ENCODE data around the gene CCDC158. TPM values are rescaled to one million over a fixed set of nuclear protein-coding genes. Genes with fewer than 3 reads are reported as not detected.

Gene CCDC158
- total and polyA plus RNA-seq, 2 donors from 2014 or later: 0.24 to 1.0 TPM

DNA sequence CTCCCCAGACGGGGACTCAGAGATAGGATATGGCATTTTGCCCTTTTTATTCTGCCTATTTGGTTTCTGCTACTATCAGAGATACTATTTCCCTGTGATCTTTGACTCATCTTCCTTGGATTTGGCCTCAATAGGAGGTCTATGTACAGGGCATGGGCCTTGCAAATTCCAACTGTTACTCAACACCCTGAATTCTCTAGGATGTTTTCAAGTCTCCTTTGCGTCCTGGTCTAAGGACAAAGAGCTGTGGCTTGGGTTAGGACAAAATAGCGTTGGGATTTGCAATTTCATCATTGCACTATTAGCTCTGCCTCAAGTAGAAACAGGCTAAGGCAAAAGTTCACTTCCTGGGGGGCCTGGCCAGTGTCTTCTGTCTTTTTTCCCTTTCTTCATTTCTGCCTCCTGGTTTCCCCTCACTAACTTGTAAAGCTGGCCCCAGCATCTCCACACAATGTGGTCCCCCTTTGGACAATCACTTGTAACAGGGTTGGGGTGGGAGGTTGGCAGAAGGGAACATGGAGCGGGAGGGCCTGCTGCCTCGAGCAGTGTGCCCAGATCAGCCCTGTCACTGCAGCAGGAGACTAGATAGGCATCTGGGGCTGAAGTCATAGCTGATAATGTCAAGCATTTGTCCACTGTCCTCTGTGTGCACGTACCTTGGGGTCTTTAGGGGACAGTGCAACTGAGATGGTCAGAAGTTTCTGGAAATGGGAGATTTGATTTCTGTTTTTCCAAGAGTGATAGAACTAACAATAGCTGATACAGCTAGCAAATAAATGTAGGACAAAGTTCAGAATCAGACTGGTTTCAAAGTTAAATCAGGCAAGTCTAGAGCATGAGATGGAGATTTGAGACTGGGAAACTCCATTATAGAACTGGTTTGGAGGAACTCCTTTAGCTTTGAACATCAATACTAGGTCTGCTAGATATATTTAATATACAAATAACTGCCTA lies 140.2 kb downstream of the CCDC158 start:
- Histone ChIP-seq H3K36me3 (ENCODE audit: control insufficient read depth in 2 of 3, insufficient read depth in 3 of 3, low read length in 3 of 3) (no peaks in the 10 kb centered on the region), H3K9ac (ENCODE audit: low read length in 3 of 3) (no peak overlapping the region), H3K9me3 (ENCODE audit: control insufficient read depth in 2 of 3, insufficient read depth in 1 of 3, low read length in 3 of 3) (no peaks in the 10 kb centered on the region), H3K4me3 (ENCODE audit: low read length in 3 of 3) (no peak overlapping the region), H3K27me3 (ENCODE audit: control insufficient read depth, insufficient read depth, low read length) (no peaks in the 10 kb centered on the region), H3K4me1 (ENCODE audit: control insufficient read depth in 2 of 3, insufficient read depth in 2 of 3, low read depth in 1 of 3, low read length in 3 of 3) (no peaks in the 10 kb centered on the region), H3K27ac (ENCODE audit: low read depth in 2 of 2, low read length in 2 of 2) (no peak overlapping the region)
- intact Hi-C loops (cut with DNase I): no loop called here
- no peak for FAIRE-seq
- TF ChIP-seq, protein P1, sequence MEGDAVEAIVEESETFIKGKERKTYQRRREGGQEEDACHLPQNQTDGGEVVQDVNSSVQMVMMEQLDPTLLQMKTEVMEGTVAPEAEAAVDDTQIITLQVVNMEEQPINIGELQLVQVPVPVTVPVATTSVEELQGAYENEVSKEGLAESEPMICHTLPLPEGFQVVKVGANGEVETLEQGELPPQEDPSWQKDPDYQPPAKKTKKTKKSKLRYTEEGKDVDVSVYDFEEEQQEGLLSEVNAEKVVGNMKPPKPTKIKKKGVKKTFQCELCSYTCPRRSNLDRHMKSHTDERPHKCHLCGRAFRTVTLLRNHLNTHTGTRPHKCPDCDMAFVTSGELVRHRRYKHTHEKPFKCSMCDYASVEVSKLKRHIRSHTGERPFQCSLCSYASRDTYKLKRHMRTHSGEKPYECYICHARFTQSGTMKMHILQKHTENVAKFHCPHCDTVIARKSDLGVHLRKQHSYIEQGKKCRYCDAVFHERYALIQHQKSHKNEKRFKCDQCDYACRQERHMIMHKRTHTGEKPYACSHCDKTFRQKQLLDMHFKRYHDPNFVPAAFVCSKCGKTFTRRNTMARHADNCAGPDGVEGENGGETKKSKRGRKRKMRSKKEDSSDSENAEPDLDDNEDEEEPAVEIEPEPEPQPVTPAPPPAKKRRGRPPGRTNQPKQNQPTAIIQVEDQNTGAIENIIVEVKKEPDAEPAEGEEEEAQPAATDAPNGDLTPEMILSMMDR (IDR thresholded peaks at IDR 0.05; ENCODE audit: borderline replicate concordance, extremely low read depth, insufficient read depth): no peak
- DNase-seq: no peak

DNA sequence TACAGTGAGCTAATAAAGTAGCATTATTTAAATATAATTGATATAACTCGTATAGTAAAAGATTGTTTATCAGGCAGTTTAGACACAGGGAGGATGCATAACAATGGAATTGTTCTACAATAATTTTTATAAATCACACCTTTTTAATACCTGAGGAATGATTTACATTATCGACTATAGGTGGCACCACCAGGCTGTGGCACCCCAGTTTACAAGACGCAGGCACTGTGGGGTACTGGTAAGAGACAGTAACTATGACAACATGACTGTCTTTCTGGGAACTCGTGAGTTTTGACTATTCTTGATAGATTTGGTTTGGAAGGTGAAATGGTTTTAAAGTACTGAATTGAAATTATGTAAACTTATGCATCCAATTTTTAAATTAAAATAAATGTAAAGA lies 141.5 kb downstream of the CCDC158 start:
- Histone ChIP-seq H3K27me3 (ENCODE audit: control insufficient read depth, insufficient read depth, low read length) (no peaks in the 10 kb centered on the region), H3K36me3 (ENCODE audit: control insufficient read depth in 2 of 3, insufficient read depth in 3 of 3, low read length in 3 of 3) (no peaks in the 10 kb centered on the region), H3K4me3 (ENCODE audit: low read length in 3 of 3) (no peak overlapping the region), H3K4me1 (ENCODE audit: control insufficient read depth in 2 of 3, insufficient read depth in 2 of 3, low read depth in 1 of 3, low read length in 3 of 3) (no peaks in the 10 kb centered on the region), H3K9me3 (ENCODE audit: control insufficient read depth in 2 of 3, insufficient read depth in 1 of 3, low read length in 3 of 3) (no peaks in the 10 kb centered on the region), H3K9ac (ENCODE audit: low read length in 3 of 3) (no peak overlapping the region), H3K27ac (ENCODE audit: low read depth in 2 of 2, low read length in 2 of 2) (no peak overlapping the region)
- FAIRE-seq (no peak), DNase-seq (no peak)
- TF ChIP-seq, protein P1 (IDR thresholded peaks at IDR 0.05; ENCODE audit: borderline replicate concordance, extremely low read depth, insufficient read depth): no peak
- intact Hi-C loops (cut with DNase I): no loop called here

DNA sequence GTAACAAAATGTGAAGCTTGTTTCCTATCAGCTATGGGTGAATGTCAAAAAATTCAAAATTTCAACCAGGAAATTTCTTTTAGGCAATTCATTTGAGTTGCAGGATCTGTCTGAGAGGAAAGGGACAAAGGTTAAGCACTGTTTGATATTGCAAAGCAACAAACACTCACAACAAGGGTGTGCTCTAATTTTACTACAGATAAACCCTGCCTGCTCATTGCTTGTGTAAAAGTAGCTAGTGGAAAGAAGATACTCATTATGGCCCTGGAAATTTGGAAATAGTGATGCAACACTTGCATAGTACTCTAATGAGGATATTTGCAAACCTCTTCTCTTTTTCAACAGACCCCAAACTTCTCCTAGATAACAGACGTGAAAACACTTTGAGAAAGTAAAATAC lies 142.4 kb downstream of the CCDC158 start:
- Histone ChIP-seq H3K36me3 (ENCODE audit: control insufficient read depth in 2 of 3, insufficient read depth in 3 of 3, low read length in 3 of 3) (no peaks in the 10 kb centered on the region), H3K27ac (ENCODE audit: low read depth in 2 of 2, low read length in 2 of 2) (no peak overlapping the region), H3K9me3 (ENCODE audit: control insufficient read depth in 2 of 3, insufficient read depth in 1 of 3, low read length in 3 of 3) (no peaks in the 10 kb centered on the region), H3K27me3 (ENCODE audit: control insufficient read depth, insufficient read depth, low read length) (no peaks in the 10 kb centered on the region), H3K4me3 (ENCODE audit: low read length in 3 of 3) (no peak overlapping the region), H3K4me1 (ENCODE audit: control insufficient read depth in 2 of 3, insufficient read depth in 2 of 3, low read depth in 1 of 3, low read length in 3 of 3) (no peaks in the 10 kb centered on the region), H3K9ac (ENCODE audit: low read length in 3 of 3) (no peak overlapping the region)
- FAIRE-seq (no peak), DNase-seq (no peak)
- intact Hi-C loops (cut with DNase I): no loop called here
- TF ChIP-seq, protein P1 (IDR thresholded peaks at IDR 0.05; ENCODE audit: borderline replicate concordance, extremely low read depth, insufficient read depth): no peak

Measured in kidney (tissue), 14 donors.